ENCODE results near the gene UBR7.
"Not testable (repeated sequence)": the region's sequence is repeated elsewhere in the genome, so short reads cannot be mapped to it uniquely, and the experiment has no call there.

The UBR7 gene, protein sequence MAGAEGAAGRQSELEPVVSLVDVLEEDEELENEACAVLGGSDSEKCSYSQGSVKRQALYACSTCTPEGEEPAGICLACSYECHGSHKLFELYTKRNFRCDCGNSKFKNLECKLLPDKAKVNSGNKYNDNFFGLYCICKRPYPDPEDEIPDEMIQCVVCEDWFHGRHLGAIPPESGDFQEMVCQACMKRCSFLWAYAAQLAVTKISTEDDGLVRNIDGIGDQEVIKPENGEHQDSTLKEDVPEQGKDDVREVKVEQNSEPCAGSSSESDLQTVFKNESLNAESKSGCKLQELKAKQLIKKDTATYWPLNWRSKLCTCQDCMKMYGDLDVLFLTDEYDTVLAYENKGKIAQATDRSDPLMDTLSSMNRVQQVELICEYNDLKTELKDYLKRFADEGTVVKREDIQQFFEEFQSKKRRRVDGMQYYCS

DNA sequence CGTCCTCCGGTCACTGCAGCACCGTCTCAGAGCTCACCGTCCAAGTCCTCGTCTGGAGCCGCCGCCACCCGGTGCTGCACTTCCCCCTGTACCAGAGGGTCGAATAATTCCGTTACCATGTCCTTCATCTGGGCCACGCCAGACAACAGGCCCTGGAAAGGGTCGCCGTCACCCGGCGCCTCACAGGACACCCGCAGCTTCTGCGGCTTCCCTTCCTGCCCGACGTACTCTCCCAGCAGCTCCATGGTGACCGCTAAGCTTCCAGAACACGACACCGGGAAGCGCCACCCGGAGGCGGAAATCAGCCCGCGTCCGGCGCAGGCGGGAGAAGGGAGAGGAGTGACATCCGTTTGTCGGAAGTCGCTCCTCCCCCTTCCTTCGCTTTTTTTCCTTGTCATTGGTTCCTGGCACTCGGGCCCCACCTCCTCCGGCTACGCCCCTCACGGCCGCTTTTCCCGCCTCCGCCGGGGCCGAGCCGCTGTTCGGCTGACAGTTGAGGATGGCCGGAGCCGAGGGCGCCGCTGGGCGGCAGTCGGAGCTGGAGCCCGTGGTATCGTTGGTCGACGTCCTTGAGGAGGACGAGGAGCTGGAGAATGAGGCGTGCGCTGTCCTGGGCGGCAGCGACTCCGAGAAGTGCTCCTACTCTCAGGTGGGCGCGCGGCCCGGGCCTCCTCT is at the start of gene UBR7, which contains the start of gene GON7:
TSS of gene UBR7 (plus strand) at position 464 of the 675 bp plus-strand sequence. CDS start at position 500, 36 bp downstream.
TSS of gene GON7 (minus strand) at position 273 of the 675 bp plus-strand sequence. CDS start at position 245, 28 bp downstream.
- peak; percentile 73 for DNase-seq (ENCODE audit: low read depth)

DNA sequence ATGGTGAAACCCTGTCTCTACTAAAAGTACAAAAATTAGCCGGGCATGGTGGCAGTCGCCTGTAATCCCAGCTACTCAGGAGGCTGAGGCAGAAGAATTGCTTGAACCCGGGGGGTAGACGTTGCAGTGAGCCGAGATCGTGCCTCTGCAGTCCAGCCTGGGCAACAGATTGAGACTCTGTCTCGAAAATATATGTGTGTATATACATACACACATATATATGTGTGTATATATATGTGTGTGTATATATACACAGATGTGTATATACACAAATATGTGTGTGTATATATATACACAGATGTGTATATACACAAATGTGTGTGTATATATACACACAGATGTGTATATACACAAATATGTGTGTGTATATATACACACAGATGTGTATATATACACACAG is 48.7 kb upstream of the UBR7 start:
- DNase-seq (ENCODE audit: low read depth), result not testable (repeated sequence)

DNA sequence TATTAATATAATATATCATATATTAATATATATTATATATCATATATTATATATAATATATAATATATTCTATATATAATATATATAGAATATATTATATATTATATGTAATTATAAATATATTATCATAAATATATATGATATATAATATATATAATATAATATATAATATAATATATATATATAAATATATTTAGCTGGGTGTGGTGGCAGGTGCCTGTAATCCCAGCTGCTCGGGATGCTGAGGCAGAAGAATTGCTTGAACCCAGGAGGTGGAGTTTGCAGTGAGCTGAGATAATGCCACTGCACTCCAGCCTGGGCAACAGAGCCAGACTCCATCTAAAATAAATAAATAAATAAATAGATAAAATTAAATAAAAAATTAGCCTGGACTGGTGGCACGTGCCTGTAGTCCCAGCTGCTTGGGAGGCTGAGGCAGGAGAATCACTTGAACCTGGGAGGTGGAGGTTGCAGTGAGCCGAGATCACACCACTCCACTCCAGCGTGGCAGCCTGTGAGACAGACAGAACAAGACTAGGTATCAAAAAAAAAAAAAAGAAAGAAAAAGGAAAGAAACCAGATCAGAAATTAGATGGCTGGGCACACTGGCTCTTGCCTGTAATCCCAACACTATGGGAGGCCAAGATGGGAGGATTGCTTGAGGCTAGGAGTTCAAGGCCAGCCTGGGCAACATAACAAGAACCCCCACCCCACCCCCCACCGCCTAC is 47.3 kb upstream of the UBR7 start:
- not testable (repeated sequence) for DNase-seq (ENCODE audit: low read depth)

DNA sequence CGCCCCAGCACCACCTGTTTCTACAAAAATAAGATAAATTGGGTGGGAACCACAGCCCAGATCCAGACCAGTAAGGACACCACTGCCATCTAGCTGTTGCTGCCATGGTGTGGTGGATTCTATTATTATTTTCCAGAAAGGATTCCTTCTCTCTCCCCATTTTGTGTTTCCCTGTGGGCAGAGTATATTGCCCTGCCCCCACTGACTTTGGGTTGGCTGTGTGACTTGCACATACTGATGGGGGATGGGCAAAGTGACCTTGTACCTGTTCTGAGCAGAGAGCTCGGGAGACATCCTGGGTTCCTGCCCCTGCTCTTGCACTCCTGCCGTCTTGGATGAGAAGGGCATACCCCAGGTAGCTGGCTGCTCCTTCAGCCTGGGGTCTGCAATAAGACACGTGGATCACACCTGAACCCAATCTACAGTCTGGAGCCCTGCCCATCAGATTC is 46.7 kb upstream of the UBR7 start:
- no peak for DNase-seq (ENCODE audit: low read depth)

DNA sequence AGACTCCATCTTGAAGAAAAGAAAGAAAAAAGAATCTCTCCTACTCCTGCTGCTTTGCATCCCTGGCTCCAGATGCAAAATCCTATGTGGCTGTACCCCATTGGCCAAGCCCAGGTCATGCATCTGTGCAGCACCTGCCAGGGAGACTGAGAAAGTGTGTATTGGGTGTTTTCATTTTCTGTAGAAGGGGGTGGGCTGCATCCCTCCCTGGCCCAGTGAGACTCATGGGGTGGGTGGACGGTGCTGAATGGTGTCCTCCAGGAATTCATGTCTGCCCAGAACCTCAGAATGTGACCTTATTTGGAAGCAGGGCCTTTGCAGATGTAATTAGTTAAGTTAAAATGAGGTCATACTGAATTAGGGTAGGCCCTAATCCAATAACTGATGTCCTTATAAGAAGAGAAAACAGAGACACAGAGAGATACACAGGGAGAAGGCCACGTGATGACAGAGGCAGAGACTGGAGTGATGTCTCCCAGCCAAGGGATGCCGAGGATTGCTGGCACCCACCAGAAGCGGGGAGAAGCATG is 45.6 kb upstream of the UBR7 start:
- no peak for DNase-seq (ENCODE audit: low read depth)

DNA sequence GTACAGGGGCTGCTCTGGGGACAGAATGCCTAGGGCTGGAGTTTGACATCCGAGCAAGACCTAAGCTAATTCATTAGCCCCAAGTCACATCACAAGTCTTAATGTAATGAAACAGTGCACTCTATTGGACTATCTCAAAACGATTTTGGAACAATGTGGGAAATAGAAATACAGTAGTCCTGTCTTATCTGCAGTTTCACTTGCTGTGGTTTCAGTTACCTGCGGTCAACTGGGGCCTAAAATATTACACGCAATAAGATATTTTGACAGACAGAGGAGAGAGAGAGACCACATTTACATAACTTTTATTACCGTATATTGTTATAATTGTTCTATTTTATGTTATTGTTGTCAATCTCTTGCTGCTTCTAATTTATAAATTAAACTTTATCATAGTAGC is 43.5 kb upstream of the UBR7 start:
- no peak for DNase-seq (ENCODE audit: low read depth)

DNA sequence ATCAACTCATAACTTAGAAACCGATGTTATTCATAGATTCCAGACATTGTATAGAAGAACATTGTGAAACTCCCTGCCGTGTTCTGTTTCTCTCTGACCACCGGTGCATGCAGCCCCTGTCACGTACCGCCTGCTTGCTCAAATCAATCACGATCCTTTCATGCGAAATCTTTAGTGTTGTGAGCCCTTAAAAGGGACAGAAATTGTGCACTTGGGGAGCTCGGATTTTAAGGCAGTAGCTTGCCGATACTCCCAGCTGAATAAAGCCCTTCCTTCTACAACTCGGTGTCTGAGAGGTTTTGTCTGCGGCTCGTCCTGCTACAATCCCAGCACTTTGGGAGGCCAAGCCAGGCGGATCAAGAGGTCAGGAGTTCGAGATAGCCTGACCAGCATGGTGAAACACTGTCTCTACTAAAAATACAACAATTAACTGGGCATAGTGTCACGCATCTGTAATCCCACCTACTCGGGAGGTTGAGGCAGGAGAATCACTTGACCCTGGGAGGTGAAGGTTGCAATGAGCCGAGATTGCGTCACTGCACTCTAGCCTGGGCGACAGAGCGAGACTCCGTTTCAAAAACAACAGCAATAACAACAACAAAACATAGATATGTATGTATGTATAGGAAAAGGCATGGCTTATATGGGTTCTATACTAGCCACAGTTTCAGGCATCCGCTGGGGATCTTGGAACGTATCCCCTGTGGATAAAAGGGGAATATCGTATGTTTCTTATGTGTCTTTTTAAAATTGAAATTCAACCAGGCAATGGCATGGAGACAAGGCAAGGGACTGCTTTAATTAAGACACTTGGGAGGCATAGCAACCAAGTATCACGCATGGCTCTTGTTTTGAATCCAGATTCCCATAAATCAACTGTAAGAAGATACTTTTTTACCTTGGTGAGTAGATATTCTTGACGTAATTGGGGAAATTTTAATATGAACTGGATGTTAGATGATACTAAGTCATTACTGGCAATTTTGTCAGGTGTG is 41.5 kb upstream of the UBR7 start:
- DNase-seq (ENCODE audit: low read depth), result not testable (repeated sequence)

DNA sequence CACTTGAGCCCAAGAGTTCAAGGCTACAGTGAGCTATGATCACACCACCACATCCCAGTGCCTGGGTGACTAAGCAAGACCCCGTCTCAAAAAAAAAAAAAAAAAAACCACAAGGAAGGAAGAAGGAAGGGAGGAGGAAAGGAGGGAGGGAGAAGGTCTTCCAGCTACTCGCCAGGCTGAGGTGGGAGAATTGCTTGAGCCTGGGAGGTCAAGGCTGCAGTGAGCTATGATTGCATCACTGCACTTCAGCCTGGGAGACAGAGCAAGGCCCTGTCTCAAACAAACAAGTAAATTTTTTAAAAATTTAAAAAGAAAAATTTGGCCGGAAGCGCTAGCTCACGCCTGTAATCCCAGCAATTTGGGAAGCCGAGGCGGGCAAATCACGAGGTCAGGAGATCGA is 38.4 kb upstream of the UBR7 start:
- not testable (repeated sequence) for DNase-seq (ENCODE audit: low read depth)

DNA sequence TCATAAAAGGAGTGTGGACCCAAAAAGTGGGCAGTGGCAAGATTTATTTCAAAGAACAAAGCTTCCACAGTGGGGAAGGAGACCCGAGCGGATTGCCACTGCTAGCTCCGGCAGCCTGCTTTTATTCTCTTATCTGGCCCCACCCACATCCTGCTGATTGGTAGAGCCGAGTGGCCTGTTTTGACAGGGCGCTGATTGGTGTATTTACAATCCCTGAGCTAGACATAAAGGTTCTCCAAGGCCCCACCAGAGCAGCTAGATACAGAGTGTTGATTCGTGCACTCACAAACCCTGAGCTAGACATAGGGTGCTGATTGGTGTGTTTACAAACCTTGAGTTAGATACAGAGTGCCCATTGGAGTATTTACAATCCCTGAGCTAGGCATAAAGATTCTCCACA is 37.4 kb upstream of the UBR7 start:
- not testable (repeated sequence) for DNase-seq (ENCODE audit: low read depth)

DNA sequence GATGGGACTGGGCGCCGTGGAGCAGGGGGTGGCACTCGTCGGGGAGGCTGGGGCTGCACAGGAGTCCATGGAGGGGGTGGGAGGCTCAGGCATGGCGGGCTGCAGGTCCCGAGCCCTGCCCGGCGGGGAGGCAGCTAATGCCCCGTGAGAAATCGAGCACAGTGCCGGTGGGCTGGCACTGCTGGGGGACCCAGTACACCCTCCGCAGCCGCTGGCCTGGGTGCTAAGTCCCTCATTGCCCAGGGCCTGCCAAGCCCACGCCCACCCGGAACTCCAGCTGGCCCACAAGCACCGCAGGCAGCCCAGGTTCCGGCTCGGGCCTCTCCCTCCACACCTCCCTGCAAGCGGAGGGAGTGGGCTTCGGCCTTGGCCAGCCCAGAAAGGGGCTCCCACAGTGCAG is 36.9 kb upstream of the UBR7 start:
- not testable (repeated sequence) for DNase-seq (ENCODE audit: low read depth)

DNA sequence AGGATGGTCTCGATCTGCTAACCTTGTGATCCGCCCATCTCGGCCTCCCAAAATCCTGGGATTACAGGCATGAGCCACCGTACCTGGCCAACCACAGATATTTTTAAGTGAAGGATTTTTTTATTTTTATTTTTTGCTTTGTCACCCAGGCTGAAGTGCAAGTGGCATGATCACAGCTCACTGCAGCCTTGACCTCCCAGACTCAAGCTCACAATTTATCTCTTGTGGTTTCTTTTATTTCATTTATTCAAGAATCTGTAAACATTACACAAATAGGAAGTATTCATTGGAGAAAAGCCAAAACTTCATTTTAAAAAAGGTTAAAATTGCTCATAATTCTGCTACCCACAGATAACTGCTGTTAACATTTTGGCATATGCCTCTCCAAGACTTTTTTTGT is 35.7 kb upstream of the UBR7 start:
- DNase-seq (ENCODE audit: low read depth), result no peak

DNA sequence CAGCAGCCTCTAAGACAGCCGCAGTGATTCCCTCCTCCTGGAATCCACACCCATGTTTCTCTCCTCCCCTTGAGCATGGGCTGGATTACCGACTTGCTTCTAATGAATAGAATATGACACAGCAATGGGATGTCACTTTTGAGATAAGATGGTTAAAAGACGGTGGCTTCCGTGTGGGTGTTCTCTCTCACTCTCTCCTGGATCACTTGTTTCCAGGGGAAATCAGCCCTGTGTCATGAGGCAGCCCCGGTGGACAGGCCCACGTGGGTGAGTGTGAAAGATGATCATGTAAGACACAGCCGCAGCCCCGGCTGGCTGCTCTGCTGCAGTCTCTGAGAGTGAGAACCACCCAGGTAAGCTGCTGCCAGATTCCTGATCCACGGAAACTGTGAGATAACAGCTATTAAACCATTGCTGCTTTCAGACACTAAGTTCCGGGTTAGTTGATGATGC is 33.1 kb upstream of the UBR7 start:
- DNase-seq (ENCODE audit: low read depth), result no peak

DNA sequence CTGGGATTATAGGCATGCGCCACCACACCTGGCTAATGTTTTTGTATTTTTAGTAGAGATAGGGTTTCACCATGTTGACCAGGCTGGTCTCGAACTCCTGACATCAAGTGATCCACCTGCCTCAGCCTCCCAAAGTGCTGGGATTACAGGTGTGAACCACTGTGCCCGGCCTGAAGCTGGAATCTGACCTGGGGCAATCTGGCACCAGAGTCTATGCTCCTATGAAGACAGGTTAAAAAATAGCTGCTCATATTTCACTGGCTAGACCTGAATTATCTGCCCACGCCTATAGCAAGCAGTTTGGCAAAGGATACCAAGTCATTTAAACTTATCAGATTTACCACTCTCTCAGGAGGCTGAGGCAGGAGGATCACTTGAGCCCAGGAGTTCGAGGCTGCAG is 32.3 kb upstream of the UBR7 start:
- DNase-seq (ENCODE audit: low read depth), result not testable (repeated sequence)

DNA sequence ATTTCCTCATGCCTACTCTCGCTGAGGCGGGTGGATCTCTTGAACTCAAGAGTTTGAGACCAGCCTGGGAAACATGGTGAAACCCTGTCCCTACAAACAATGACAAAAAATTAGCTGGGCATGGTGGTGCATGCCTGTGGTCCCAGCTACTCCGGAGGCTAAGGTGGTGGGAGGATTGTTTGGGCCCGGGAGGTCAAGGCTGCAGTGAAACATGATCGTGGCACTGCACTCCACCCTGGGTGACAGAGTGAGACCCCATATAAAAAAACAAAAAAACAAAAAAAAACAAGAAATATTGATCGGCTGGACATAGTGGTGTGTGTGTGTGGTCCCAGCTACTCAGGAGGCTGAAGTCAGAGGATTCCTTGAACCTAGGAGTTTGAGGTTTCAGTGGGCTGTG is 31.6 kb upstream of the UBR7 start:
- no peak for DNase-seq (ENCODE audit: low read depth)

DNA sequence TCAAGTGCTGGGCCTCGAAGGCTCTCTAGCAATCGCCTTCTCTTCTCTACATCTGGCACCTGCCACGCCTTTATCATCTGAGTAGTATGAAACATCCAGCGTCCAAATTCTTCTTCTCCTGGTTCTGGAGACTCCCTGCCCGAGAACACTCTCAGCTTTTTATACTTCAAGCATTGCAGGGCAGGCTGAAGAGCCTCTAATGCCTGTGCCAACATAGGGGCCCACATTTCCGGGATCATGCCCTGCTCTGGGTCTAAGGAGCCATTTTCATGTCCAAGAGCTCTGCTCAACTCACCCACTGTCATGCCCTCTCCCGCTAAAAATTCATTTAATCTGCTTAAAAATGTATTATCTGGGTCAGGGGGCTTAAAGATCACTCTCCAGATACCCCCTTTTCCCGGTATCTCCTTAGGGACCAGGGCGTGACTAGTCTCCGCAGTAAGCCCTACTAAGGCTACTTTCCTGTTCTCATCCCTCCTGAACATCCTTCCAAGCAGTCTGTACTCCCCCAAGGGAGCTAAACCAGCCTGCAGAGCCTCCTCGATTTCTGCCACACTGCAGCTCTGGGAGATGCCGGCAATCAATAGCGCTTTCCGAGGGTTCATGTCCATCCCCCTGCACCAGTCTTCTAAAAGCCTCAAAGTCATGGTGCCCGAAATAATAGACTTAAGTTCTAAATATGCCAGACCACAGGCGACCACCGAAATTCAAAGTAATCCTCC is 23.3 kb upstream of the UBR7 start:
- DNase-seq (ENCODE audit: low read depth), result no peak

DNA sequence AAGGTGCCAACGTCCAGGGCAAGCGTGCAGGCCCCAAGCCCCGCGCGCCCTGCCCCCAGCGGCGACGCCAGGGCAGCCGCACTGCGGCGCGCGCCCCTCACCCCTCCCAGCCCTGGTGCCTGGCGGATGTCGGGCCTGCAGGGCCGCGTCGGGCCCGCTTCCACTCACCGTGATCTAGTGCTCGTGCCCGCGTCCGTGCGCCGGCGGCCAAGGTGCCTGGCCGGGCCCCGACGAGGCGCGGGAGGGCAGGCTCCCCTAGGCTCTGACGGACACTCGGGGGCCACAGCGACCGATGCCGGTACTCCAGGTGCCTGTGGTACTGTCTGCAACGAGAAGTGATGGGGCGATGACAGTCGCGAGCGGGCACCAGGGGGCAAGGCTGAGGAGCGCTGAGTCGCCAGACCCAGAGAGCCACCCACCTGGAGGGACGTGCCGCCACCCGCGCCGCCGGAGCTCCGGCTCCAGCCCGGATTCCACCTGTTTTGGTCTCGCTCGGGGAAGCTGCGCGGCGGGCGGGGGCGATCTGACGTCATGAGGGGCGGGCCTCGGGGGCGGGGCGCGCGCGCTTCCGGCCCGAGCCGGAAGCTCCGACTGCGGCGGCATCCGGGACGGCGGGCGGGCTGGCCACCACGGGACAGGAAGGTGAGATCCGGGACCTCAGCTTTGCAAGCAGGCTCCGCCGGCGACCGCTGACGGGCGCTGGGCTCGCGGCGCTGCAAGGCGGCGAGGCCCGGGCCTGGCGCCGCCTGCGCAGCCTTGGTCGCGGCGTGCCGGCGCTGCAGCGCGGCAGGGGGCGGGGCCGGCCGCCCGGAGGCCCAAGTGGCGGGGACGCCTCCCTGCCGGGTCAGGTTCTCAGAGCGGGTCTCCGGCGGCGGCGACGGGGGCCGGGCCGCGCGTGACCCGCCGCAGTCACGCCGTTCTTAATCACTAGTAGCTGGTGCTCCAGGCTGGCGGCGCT is 22.4 kb upstream of the UBR7 start, which contains the start of the genes LYSET and MOAP1:
TSS of gene LYSET (plus strand) at position 927 of the 958 bp plus-strand sequence. CDS start 89 bp downstream, outside the sequence.
TSS of gene MOAP1 (minus strand) at position 507 of the 958 bp plus-strand sequence. CDS start 655 bp downstream, outside the sequence.
- DNase-seq (ENCODE audit: low read depth), result peak; percentile 75

DNA sequence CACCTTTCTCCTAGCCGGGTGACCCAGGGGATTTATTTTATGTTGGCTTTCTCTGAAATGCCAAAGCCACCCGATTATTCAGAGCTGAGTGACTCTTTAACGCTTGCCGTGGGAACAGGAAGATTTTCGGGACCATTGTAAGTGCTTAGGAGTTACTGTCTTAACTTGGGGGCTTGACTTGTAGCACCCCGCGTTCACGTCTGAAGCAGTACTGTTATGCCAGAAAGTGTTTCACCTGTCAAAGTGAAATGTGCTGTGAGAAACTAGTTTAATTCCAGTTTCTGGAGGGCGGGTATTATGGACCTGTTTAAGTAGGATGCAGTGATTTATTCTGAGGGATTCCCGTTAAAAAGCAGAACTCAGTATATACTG is 21.7 kb upstream of the UBR7 start:
- no peak for DNase-seq (ENCODE audit: low read depth)

DNA sequence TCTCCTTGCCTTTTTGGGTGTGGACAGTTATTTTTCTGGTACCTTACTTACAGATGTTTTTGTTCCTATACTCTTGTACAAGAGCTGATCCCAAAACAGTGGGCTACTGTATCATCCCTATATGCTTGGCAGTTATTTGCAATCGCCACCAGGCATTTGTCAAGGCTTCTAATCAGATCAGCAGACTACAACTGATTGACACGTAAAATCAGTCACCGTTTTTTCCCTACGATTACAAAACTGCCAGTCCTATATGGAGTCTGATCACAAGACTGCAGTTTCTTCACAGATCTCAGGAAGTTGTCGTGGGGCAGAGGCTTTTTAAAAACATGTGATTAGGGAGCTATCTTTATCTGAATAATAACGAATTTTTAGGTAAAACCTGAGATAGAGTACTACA is 20.6 kb upstream of the UBR7 start:
- no peak for DNase-seq (ENCODE audit: low read depth)

DNA sequence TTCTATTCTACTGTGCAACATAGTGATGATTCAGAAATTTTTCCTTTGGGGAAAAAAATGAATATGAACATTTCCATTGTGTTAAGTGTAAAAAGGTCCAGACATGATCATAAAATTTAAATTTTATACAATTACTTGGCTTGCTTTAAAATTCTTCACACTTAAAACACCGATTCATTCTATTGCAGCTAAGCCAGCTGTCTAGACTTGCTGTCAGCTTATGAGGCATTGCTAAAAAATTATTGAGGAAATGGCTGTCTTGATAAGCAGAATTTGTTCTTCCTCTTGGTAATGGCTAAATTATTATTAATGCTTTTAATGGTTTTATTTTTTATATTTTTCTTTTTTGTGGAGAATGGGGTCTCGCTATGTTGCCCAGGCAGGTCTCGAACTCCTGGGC is 20.1 kb upstream of the UBR7 start:
- DNase-seq (ENCODE audit: low read depth), result no peak
